ENCODE measurements around the gene SRCIN1.

GRCh38 chr17:38594152-38594551 is 11.6 kb downstream of the SRCIN1 start:
- TF ChIP-seq CTCF (IDR thresholded peaks at IDR 0.05; ENCODE audit: insufficient read depth, low read length, poor library complexity, severe bottlenecking), result no peak
- no peak for TF ChIP-seq EZH2phosphoT487 (conservative IDR thresholded peaks at IDR 0.05; ENCODE audit: low read length)
